GM19240 (cell line): ENCODE data around the gene PRSS23.

Experiments
- DNase-seq: peaks from one replicate; pipeline ENCODE4 v3.0.0; 2011; ENCODE audit warnings: low spot score; ENCODE audit not compliant: insufficient read length

The PRSS23 gene

GRCh38 chr11:86790195-86790725, 10.1 kb upstream of the PRSS23 start:
- DNase-seq, result no peak

- DNase-seq, result no peak
Observed at GRCh38 chr11:86790867-86791849, 9.2 kb upstream of the PRSS23 start.

GRCh38 chr11:86792150-86792549, 8.2 kb upstream of the PRSS23 start:
- no peak for DNase-seq

GRCh38 chr11:86793307-86793706, 7.0 kb upstream of the PRSS23 start:
- no peak for DNase-seq

- no peak for DNase-seq
Observed at GRCh38 chr11:86795511-86795910, 4.8 kb upstream of the PRSS23 start.

GRCh38 chr11:86795949-86796348, 4.4 kb upstream of the PRSS23 start:
- DNase-seq, result no peak

GRCh38 chr11:86797133-86797532, 3.2 kb upstream of the PRSS23 start:
- no peak for DNase-seq

- no peak for DNase-seq
Observed at GRCh38 chr11:86798988-86799387, 1.4 kb upstream of the PRSS23 start.

GRCh38 chr11:86799680-86800075, 664 bp upstream of the PRSS23 start:
- DNase-seq, result no peak

GRCh38 chr11:86800960-86801272, 574 bp downstream of the PRSS23 start:
- DNase-seq, result no peak

GRCh38 chr11:86801364-86801763, 1.0 kb downstream of the PRSS23 start:
- no peak for DNase-seq

GRCh38 chr11:86802146-86802545, 1.8 kb downstream of the PRSS23 start:
- DNase-seq, result no peak

- no peak for DNase-seq
Observed at GRCh38 chr11:86802601-86803051, 2.3 kb downstream of the PRSS23 start.

GRCh38 chr11:86803136-86804045, 3.0 kb downstream of the PRSS23 start:
- no peak for DNase-seq

GRCh38 chr11:86804951-86805350, 4.6 kb downstream of the PRSS23 start:
- no peak for DNase-seq

- no peak for DNase-seq
Observed at GRCh38 chr11:86805873-86806310, 5.5 kb downstream of the PRSS23 start.

GRCh38 chr11:86806903-86807302, 6.6 kb downstream of the PRSS23 start:
- no peak for DNase-seq

- DNase-seq, result no peak
Observed at GRCh38 chr11:86807360-86807759, 7.0 kb downstream of the PRSS23 start.

- no peak for DNase-seq
Observed at GRCh38 chr11:86809561-86809960, 9.2 kb downstream of the PRSS23 start.

GRCh38 chr11:86810288-86810687, 9.9 kb downstream of the PRSS23 start:
- DNase-seq, result no peak

- no peak for DNase-seq
Observed at GRCh38 chr11:86811637-86812321, 11.4 kb downstream of the PRSS23 start.
